Measurements from ENCODE around the gene FUCA2. TPM values are rescaled to one million over a fixed set of nuclear protein-coding genes. Genes with fewer than 3 reads are reported as not detected.

The FUCA2 gene
- total RNA-seq, 1 donor = 58.7 TPM

DNA sequence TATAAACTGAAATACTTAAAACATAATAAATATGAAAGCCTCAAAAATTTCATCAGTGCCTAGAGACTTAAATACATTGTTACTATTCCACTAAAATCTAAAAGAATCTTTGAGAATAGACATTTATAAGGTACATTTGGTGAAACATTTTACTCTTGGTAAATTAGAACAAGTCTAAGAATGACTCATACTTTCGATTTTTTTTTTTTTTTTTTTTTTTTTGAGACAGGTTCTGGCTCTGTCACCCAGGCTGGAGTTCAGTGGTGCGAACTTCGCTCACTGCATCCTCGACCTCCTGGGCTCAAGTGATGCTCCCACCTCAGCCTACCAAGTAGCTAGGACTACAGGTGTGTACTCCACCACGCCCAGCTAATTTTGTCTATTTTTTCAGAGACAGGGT is 6.4 kb downstream of the FUCA2 start:
- H3K4me3 ChIP-seq (ENCODE audit: low read depth, low read length) = no peak overlapping the region
- TF ChIP-seq, protein P1, sequence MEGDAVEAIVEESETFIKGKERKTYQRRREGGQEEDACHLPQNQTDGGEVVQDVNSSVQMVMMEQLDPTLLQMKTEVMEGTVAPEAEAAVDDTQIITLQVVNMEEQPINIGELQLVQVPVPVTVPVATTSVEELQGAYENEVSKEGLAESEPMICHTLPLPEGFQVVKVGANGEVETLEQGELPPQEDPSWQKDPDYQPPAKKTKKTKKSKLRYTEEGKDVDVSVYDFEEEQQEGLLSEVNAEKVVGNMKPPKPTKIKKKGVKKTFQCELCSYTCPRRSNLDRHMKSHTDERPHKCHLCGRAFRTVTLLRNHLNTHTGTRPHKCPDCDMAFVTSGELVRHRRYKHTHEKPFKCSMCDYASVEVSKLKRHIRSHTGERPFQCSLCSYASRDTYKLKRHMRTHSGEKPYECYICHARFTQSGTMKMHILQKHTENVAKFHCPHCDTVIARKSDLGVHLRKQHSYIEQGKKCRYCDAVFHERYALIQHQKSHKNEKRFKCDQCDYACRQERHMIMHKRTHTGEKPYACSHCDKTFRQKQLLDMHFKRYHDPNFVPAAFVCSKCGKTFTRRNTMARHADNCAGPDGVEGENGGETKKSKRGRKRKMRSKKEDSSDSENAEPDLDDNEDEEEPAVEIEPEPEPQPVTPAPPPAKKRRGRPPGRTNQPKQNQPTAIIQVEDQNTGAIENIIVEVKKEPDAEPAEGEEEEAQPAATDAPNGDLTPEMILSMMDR (IDR thresholded peaks at IDR 0.05; ENCODE audit: insufficient read depth, low read depth, low read length) = no peak
- no peak for DNase-seq (ENCODE audit: low read depth)

DNA sequence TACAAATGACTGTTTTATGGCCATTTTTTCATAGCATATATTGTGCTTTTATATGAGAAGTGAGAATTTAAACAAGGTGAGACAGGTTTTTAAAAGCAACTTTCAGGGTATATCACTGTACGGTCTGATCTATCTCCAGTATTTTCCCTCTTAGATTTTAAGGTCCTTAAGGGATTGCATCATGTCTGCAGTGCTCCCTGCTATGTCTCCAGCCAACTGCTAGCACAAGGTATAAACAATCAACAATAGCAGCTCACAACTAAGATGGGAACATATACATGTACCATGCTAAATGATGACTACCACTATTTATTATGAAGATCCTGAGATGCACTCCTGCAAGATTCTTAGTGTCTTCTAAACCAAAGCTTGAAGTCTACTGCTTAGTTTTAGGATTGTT is 7.2 kb downstream of the FUCA2 start:
- peak; percentile 36 for DNase-seq (ENCODE audit: low read depth)
- no peak overlapping the region for H3K4me3 ChIP-seq (ENCODE audit: low read depth, low read length)
- TF ChIP-seq, protein P1 (IDR thresholded peaks at IDR 0.05; ENCODE audit: insufficient read depth, low read depth, low read length) = no peak

DNA sequence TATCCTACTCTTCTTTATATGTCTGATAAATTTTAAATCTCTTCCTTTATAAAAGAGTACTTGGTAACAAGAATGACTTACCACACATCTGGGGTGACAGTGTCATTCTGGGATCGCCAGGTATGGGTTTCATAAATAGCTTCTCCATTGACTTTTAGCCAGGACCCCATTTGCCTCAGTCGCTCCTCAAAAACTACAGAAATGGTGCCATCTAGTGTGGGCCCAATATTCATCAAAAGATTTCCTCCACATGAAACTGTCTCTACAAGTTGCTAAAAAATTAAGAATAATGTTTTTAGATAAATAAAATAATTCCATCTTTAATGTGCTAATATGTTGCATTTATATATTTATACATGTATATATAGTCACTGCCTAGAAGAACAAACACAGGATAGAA is 9.7 kb downstream of the FUCA2 start:
- no peak for DNase-seq (ENCODE audit: low read depth)
- H3K4me3 ChIP-seq (ENCODE audit: low read depth, low read length) = no peak overlapping the region
- TF ChIP-seq, protein P1 (IDR thresholded peaks at IDR 0.05; ENCODE audit: insufficient read depth, low read depth, low read length) = peak; percentile 12

DNA sequence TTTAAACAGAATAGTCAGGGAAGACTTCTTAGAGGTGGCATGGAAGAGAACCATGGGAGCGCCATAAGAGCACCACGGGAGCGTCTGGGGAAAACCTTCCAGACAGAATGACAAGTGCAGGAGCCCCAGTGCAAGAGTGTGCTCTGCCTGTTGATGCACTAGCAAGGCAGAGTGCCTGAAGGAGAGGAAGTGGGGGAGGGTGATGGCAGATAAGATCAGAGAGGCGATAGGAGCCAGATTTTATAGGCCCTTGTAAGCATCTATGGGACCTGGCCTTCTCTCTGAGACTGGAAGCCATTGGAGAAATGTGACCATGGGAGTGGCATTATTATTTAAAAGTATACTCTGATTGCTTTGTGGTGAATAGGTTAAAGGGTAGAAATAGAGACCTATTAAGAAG is 13.1 kb downstream of the FUCA2 start:
- TF ChIP-seq, protein P1 (IDR thresholded peaks at IDR 0.05; ENCODE audit: insufficient read depth, low read depth, low read length) = no peak
- no peak for DNase-seq (ENCODE audit: low read depth)
- no peak overlapping the region for H3K4me3 ChIP-seq (ENCODE audit: low read depth, low read length)

DNA sequence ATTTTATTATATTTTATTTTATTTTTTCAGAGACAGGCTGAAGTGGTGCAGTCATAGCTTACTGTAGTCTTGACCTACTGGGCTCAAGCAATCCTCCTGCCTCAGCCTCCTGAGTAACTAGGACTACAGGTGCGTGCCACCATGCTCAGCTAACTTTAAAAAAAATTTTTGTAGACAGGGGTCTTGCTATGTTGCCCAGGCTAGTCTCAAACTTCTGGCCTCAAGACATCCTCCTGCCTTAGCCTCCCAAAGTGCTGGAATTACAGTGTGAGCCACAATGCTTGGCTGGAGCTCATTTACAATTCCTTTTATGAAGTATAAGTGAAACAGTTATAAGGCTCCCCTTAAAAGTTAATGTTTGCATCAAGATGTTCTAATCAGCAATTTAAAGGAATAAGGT is 14.5 kb downstream of the FUCA2 start:
- no peak for DNase-seq (ENCODE audit: low read depth)
- TF ChIP-seq, protein P1 (IDR thresholded peaks at IDR 0.05; ENCODE audit: insufficient read depth, low read depth, low read length) = no peak
- no peak overlapping the region for H3K4me3 ChIP-seq (ENCODE audit: low read depth, low read length)

DNA sequence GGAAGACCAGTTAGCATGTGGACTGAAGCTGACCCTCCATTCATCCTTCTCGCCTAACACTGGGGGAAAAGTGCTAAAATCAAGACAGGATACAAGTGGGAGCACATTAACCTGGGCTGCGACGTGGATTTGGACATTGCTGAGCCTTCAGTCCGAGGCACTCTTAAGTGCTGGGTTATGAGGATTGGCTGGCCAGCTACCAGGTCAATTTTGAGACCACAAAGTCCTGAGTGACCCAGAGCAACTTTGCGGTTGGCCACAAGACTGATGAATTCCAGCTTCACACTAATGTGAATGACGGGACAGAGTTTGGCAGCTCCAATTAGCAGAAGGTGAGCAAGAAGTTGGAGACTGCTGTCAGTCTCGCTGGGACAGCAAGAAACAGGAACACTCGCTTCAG is 20.7 kb downstream of the FUCA2 start:
- TF ChIP-seq, protein P1 (IDR thresholded peaks at IDR 0.05; ENCODE audit: insufficient read depth, low read depth, low read length) = no peak
- no peak for DNase-seq (ENCODE audit: low read depth)
- no peak overlapping the region for H3K4me3 ChIP-seq (ENCODE audit: low read depth, low read length)

DNA sequence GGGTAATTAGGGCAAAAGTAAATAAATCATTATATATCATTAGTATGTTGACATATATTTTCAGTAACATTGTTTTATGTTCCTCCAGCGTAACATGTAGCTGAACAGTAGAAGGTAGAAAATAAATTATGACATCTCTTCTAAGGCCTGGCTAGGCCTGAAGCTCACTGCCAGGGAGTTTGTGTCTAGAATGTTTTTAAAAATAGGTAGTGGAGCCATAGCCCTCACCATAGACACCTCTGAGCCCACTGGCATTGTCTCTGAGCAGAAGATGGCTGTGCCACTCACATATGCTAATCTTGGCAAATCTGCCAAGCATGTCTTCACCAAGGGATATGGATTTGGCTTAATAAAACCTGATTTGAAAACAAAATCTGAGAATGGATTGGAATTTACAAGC is 21.3 kb downstream of the FUCA2 start:
- no peak for DNase-seq (ENCODE audit: low read depth)
- TF ChIP-seq, protein P1 (IDR thresholded peaks at IDR 0.05; ENCODE audit: insufficient read depth, low read depth, low read length) = no peak
- H3K4me3 ChIP-seq (ENCODE audit: low read depth, low read length) = no peak overlapping the region

All from fibroblast of villous mesenchyme (primary cell).